Keratinocyte (primary cell): Measurements from ENCODE around the gene EHBP1.

Source experiments
- EZH2 ChIP-seq: IDR thresholded peaks from one replicate; pipeline ENCODE4 v1.6.1; 2012; ENCODE audit warnings: inconsistent platforms, mild to moderate bottlenecking, low read length, moderate library complexity
- TF ChIP-seq, protein P1 (sequence below), 3 experiments: IDR thresholded peaks in 1 of 3; conservative IDR thresholded peaks in 1 of 3; optimal IDR thresholded peaks in 1 of 3; 2 replicates in 2 of 3; 3 replicates in 1 of 3; pipeline versions ENCODE3 to v1.5.1; 2011; ENCODE audit warnings: low read length in 3 of 3, mild to moderate bottlenecking in 3 of 3, moderate library complexity in 2 of 3, control low read depth in 1 of 3, inconsistent platforms in 1 of 3; ENCODE audit not compliant: insufficient read depth in 2 of 3; ENCODE audit errors: extremely low read depth in 1 of 3

DNA sequence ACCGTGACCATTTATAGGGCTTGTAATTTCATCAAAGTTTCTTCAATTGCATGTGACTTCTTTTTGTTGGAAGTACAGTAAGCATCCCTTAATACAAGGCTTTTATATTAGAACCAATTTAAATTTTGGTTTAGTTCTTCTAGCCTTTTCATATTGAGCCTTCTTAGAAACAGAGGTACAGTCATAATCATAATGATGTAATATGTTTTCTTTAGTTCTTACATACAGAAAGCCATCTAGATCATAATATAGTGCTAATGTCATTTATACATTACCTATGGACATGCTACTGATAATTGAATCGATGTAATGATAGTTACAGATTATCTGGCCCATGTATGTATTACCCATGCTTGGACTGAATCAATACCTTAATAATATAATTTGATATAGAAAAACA lies 235.2 kb downstream of the EHBP1 start:
- TF ChIP-seq, protein P1, sequence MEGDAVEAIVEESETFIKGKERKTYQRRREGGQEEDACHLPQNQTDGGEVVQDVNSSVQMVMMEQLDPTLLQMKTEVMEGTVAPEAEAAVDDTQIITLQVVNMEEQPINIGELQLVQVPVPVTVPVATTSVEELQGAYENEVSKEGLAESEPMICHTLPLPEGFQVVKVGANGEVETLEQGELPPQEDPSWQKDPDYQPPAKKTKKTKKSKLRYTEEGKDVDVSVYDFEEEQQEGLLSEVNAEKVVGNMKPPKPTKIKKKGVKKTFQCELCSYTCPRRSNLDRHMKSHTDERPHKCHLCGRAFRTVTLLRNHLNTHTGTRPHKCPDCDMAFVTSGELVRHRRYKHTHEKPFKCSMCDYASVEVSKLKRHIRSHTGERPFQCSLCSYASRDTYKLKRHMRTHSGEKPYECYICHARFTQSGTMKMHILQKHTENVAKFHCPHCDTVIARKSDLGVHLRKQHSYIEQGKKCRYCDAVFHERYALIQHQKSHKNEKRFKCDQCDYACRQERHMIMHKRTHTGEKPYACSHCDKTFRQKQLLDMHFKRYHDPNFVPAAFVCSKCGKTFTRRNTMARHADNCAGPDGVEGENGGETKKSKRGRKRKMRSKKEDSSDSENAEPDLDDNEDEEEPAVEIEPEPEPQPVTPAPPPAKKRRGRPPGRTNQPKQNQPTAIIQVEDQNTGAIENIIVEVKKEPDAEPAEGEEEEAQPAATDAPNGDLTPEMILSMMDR (optimal IDR thresholded peaks at IDR 0.05 in 1 of 3, IDR thresholded peaks at IDR 0.05 in 1 of 3, conservative IDR thresholded peaks at IDR 0.05 in 1 of 3; ENCODE audit: extremely low read depth in 1 of 3, insufficient read depth in 2 of 3, low read length in 3 of 3) = no peak
- TF ChIP-seq EZH2 = no peak
